Activated effector memory CD4-positive, alpha-beta T cell treated with Interleukin-2 at 50 U/mL for 16 hours (primary cell): ENCODE measurements around the gene ZBTB38.

Source experiments
- DNase-seq: peaks from one replicate; pipeline ENCODE4 v3.0.0-alpha.2; 2020

ZBTB38 gene

DNA sequence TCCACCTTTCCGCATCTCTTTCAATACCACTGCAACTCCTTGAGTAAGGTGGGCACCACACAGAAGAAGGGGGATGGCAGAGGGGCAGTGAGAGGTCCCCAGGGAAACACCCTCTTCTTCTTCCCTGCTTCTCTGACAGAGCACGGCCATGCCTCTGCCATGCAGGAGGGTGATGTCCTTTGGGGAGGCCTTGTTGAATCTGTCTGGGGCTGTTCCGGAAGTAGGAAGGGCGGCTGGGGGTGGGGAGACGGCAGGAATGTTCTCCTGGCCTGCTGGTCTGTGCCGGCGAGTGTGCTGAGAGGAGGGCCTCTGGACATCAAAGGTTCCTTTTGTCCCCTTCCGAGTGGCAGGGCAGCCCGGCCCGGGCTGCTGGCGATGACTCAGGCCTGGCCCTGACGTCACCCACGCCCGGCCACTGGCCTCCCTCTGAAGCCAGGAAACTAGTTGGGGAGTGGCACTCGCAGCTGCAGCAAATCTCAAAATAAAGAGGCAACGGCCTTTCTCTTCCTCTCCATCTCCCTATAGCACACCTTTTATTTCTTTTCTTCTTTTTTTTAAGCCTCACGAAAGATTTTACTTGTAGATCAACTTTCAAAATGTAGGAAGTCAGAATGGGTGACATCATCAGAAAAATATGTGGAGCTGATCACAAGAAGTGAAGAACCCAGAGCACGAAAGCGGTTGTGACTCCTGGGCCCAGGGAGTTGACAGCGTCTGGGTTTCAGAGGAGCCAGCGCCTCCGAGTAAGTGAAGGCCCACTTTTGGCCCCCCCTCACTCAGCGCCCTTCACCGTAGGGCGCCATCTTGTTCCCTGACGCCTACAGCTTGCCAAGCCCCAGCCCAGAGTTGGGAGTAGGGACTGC is at the start of gene ZBTB38:
Gene ZBTB38 (plus strand): TSS at position 443 of the 863 bp plus-strand sequence. CDS start 73,885 bp downstream, outside the sequence.
- no peak for DNase-seq

DNA sequence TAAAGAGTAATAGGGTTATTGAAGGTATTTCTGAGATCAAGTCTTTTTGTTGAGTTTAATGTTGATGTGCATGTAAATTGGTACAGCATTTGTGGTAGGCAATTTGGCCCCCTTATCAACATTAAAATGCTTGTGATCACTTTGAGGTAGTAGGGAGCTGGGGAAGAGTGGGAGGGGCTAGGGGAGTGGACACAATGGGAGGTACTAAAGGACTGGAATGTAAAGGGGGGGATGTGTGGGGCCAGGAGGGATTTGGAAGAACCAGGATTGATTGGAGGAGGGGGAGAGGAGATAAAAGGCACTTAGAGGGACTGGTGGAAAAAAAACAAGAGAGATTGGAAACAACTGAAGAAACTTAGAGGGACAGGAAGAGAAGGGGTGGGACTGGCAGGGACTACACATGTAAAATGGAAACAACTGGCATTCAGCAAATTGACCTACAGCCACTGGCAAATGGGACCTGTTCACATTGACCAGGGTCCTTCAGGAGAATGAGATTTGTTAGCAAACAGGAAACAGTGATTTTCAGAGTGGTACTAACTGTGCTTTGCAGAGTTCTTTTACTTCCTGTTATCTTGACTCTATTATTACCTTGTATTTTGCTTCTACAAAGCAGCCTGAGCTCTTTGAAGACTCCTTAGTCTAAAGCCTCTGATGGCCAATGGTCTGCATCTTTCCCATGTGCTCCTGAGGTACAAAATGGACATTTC is 47.8 kb upstream of the ZBTB38 start:
- DNase-seq, result no peak

DNA sequence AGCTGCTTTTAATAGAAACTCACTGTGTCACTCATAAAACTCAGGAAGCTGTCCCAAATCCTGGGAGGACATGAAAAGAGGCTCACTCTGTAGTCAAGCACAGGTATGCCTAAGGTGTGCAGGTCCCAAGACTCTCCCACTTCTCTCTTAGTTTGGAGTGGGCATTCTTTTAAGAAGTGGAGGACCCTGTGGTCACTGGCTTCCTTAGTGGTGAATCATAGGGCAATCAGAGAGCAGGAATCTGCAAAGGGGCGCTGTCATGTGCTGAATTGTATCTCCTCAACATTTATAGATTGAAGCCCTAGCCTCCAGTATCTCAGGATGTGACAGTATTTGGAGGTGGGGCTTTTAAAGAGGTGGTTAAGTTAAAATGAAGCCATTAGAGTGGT is 47.2 kb upstream of the ZBTB38 start:
- DNase-seq, result no peak

DNA sequence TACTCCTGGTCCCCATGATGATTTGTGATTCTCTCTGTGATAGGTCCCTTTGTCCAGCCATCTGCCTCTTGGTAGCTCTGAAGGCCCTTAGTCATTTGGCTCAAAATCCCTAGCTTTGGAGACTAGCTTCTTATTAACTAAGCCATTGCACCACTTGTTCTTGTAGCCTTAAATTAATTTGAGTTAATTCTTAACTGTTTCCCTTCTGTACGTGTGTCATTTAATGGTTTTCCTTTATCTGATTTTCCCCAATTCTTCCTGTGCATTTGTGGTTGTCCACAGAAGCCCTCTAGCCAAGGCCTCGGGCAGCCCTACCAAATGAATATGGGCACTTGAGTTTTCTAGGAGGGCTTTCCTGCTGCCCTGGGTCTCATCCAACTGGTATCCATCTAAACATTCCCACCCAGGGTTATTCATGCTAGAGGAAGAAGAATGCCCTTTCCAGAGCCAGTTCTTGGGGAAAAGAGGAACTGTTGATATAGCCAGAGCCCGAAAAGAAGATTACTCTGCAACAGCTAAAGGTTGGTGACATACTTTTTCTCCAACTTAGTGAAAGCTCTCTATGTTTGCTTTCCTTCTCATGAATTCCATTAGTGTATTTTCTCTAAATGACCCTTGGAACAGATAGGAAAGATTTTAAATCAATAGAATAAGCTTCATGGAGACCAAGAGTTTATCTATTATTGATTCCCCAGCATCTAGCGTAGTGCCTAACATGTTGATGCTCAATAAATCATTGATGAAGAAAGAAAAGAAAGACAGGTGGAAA is 44.2 kb upstream of the ZBTB38 start:
- DNase-seq, result no peak

DNA sequence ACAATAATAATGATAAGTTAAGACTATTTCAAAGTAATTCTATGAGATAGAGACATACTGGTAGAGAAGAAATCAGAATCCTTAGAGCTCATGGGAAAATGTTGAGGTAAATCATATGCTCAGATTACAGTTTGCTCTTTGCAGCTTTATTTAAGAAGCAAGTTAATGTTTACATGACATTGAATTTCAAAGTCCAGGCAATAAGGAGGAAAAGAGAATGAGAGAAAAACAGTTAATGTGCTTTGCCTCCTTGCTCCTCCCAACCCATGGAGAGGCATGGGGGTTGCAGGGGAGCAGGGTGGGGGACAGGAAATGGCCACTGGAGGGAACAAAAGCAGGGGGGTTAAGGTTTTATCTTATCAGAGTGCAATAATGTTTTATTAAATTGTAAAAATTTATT is 42.2 kb upstream of the ZBTB38 start:
- no peak for DNase-seq

DNA sequence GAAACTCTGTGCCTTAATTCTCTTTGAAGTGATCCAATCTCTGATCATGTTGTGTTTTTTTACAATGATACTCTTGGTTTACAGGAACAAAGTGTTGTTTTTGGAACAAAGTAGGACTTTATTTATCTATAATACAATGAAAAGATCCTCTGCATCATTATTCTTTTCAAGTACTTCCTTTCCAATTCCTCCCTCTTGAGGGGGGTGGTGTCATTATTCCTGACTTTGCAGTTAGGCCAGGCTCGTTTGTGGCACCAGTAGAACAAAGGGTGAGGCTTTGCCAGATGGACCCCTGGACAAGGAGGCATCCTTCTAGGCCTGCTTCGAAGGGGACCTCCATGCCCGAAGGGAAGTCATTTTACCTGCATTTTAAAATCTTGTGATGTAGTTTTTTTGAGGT is 41.7 kb upstream of the ZBTB38 start:
- no peak for DNase-seq

DNA sequence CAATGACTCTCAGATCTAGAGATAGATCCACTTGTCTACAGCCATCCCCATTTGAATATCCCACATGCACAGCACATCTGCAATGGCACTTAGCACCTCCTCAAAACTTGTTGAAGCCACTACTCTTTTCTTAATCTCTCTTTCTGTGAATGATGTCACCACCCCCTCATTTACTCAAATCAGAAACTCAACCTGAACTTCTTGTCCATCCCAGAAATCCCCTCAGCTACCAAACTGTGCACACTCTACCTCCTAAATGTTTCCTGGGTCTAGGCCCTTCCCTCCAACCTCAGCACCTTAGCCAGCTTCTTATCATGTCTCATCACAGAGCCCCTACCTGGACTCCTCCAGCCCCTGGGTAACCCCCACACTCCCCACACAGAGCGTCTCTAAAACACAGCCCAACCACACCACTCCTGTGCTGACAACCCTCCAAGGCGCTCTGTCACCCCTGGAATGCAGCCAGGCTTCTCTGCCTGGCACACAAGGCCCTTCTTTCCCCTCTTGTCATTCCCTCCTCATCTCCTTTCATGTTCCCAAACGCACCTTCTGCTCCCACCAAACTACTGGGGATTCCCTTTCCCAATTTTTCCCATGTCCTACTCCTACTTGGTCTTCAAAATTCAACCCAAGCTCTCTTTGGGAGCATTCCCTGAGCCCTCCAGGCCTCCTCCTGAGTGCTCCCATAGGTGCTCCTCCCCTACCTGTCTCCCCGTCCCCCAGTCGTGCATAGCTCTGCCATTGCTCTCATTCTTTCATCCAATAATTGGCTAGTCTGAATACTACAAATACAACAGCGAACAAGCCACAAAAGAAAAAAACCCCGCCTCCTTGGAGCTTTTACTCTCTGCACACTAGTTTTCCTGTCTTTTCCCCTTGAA is 39.8 kb upstream of the ZBTB38 start:
- DNase-seq, result no peak

DNA sequence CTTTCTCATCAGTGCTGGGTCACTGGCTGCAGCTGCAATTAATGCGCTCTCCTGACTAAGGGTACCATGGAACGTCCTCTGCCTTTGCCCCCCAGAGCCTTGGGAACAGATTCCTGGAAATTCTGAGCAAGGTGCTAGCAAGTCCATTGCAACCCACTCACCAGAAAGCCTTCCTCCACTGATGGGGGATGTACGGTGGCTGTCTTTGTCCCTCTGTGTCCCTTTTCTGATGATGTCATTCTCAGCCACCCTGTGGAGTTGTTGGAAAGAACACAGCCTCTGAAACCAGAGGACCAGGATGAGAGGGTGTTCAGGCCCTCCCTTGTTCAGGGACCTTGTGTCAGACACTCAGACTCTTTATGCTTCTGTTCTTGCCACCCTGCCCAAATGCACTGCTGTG is 38.1 kb upstream of the ZBTB38 start:
- no peak for DNase-seq

GRCh38 chr3:141330718-141331376 is 37.5 kb upstream of the ZBTB38 start:
- DNase-seq, result no peak

DNA sequence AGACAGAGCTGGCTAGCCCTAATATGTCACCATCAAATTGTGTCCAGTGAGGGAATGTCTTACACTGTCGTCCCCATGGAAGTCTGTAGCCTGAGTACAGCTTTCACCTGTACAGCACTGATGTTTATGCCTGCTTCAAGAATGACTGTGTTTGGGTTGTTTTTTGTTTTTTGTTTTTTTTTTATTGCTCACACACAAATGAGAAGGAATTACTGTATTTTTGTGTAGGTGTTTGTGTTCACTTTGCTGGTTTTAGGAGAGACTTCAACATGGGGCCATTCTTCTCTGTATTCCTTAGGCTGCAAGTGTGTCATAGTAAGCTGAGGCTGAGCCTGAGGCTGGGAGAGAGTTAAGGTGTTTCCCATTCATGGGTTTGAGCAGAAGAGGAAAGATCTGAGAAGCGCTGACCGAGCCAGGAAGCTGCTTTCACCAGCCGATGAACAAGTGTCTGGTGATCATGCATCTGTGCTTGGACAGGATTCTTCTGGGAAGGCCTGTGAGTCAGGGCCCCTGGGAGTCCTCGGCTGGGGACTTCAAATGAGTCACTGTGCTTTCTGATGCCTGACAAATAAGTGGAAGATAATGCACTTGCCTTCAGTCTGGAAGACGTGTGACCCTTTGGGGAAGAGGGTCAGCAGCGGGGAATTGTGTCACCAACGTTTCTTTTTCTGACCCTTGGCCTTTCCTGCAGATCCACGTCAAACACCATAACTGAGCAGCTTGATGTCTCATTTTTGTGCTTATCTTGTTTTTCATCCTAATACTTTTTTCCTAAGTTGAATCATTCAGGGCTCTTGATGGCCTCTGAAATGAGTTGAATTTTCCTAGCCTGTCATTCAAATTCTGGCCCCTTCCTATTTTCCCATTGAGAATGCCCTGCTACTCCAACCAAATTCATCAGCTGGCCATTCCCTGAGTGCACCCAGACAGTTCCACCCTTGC is 36.7 kb upstream of the ZBTB38 start:
- no peak for DNase-seq

DNA sequence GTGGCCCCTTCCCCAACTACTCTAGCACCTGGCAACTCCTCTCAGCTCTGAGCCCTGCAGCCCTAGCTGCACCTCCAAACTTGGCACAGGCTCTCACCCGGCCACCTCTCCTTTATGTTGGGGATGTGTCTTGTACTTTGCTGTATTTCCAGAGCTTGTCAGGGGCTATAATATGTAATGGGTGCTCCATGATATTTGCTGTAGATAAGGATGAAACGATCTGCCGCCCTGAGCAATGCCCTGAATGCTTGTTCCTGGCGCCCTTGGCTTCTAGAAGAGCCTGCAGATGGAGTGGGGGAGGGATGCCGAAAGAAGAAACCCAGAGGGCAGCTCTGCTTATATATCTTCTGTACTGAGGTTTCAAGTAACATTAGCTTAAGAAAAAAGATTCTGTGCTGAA is 35.9 kb upstream of the ZBTB38 start:
- no peak for DNase-seq

DNA sequence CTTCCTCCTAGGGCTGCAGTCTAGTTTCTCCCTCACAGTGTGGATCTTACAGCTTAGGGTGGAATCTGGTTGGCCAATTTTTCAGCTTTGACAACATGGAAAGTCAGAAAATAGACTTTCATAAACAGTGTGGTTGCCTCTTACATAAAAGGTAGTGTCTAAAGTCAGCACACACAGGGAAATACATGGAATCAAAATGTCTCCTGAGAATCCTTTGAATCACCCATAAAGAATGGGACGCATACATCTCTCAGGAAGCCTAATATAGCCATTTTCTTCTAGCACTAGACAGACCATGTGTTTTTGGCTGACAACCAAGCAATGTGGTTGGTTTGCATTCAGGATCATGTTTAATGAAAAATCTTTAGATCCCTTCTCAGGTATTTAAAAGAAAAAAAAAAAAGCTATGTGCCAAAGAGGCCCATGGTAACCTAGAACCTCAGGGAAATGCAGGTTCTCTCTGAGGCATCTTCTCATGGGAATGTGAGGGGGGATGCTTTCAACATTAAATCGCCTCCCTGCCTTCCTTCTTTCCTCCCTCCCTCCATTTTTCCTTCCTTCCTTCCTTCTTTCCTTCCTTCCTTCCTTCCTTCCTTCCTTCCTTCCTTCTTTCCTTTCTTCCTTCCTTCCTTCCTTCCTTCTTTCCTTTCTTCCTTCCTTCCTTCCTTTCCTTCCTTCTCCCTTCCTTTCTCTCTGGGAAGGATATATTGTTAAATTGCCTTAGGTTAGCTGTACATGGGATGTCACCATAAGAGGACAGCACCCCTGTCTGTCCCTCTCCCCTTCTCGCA is 34.3 kb upstream of the ZBTB38 start:
- DNase-seq, result no peak

DNA sequence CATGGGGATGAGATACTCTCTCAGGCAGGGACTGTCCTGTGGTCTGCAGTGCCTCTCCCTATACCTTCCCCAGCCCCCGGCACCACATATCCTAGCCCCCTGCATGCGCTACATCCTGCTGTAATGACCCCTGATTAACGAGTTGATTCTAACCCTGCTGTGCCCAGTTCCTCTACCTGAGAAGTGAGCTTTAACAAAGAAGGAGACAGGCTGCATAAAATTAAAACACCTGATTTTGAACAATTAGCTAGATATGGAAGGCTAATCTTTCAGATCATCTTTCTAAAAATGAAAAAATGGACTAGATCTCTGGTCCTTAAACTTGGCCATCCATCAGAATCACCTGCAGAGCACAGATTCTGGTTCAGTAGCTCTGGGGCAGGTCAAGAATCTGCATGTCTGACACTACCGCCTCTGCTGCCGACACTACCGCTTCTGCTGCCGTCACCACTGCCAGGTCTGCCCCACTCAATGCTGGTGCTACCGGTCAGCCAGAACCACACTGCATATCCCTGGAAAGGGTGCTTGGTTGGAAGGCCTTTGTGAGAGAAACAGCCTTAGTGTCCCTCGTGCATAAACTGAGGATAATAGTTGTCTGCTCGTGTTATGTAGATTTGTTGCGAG is 33.6 kb upstream of the ZBTB38 start:
- DNase-seq, result no peak

- DNase-seq, result no peak
These were observed 32.7 kb upstream of the ZBTB38 start for GRCh38 chr3:141335531-141336061.

DNA sequence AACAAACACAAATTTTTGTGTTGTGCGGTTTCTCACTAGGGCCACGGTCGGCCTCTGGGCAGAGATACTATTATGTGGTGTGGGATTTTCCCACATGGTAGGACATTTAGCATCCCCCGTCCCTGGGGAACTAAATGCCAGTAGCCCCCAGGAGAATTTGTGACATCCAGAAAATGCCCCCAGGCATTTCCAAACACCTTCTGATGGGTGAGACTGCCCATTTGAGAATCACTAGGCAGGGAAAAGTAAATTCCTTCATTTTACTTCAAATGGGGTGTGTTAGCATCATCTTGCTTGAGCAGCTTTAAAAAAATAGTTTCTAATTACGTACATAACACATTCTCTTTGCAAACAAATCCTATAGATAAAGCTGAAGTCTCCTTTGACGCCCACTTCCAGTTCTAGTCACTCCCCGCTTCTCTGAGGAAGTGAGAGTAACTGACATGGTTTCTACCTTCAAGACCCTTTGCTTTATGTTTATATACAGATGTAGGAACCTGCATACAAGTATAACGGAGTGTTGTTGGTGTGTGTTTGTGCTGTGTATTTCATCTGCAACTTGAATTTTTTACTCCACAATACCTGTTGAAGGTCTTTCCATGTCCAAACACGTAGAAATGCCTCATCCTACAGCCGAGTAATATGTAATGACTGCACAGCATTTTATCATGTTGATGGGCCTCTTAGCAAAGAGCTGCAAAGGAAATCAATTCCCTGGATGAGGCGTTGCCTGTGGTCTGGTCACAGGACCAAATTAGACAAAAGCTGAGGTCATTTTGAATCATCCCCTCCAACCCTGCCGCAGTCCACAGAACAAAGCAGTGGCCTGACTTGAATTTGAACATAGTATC is 31.4 kb upstream of the ZBTB38 start:
- DNase-seq, result no peak

- no peak for DNase-seq
These were observed 30.8 kb upstream of the ZBTB38 start for GRCh38 chr3:141337523-141337854.

- no peak for DNase-seq
These were observed 30.3 kb upstream of the ZBTB38 start for GRCh38 chr3:141337991-141338390.

- no peak for DNase-seq
These were observed 29.4 kb upstream of the ZBTB38 start for GRCh38 chr3:141338881-141339280.
